ENCODE results near the gene PLEKHA7. TPM values are rescaled to one million over a fixed set of nuclear protein-coding genes. Genes with fewer than 3 reads are reported as not detected.

The PLEKHA7 gene
- total RNA-seq, 1 experiment from 2014 or later, result 57.6 TPM

- H3K27ac Mint-ChIP-seq (ENCODE audit: unreplicated experiment), result no peak overlapping the region
- H3K36me3 ChIP-seq (ENCODE audit: control insufficient read depth, insufficient read depth, low read length), result no peaks in the 10 kb centered on the region; the same call in none of the 2 replicates
- no peak overlapping the region for H3K4me3 ChIP-seq (ENCODE audit: low read depth, low read length)
- ChIA-PET CTCF (no interaction called here), POLR2A (no interaction called here)
- DNase-seq, result no peak
- H3K27me3 ChIP-seq (replicated peaks; ENCODE audit: control insufficient read depth, insufficient read depth, low read length), result no peaks in the 10 kb centered on the region
- no TSS peak for BruUV-seq (replicated peaks)
- H3K9me3 Mint-ChIP-seq (ENCODE audit: unreplicated experiment), result no peaks in the 10 kb centered on the region
- H3K9me3 ChIP-seq, result no peaks in the 10 kb centered on the region
- no peaks in the 10 kb centered on the region for H3K27me3 Mint-ChIP-seq (ENCODE audit: insufficient read depth, unreplicated experiment)
- H3K4me1 Mint-ChIP-seq (ENCODE audit: low read depth, unreplicated experiment), result peaks cover 12% of the 10 kb centered on the region
- intact Hi-C loops (cut with micrococcal nuclease; ENCODE audit: unreplicated experiment), result no loop called here
- H3K4me1 ChIP-seq, result peaks cover 11% of the 10 kb centered on the region
- no peak for TF ChIP-seq CTCF (IDR thresholded peaks at IDR 0.05; ENCODE audit: insufficient read depth in 1 of 2, low read depth in 1 of 2, low read length in 1 of 2, severe bottlenecking in 1 of 2, unreplicated experiment in 1 of 2)
- no peak overlapping the region for H3K4me3 Mint-ChIP-seq (ENCODE audit: unreplicated experiment)
- H3K36me3 Mint-ChIP-seq (ENCODE audit: insufficient read depth, unreplicated experiment), result peaks cover 19% of the 10 kb centered on the region
Observed at GRCh38 chr11:16789063-16789420, 225.2 kb downstream of the PLEKHA7 start.

- peaks cover 12% of the 10 kb centered on the region for H3K4me1 ChIP-seq
- intact Hi-C loops (cut with micrococcal nuclease; ENCODE audit: unreplicated experiment), result loop anchor here (1.0 kb wide), 1 partner anchor 275 kb away; no protein-coding TSS in a partner anchor
Observed at GRCh38 chr11:16788141-16789062, 225.8 kb downstream of the PLEKHA7 start.

More at GRCh38 chr11:16788141-16789062, 225.8 kb downstream of the PLEKHA7 start:
- TF ChIP-seq CTCF (IDR thresholded peaks at IDR 0.05; ENCODE audit: insufficient read depth in 1 of 2, low read depth in 1 of 2, low read length in 1 of 2, severe bottlenecking in 1 of 2, unreplicated experiment in 1 of 2), result peak; percentile 98
- Histone ChIP-seq H3K27me3 (replicated peaks; ENCODE audit: control insufficient read depth, insufficient read depth, low read length) (no peaks in the 10 kb centered on the region), H3K36me3 (ENCODE audit: control insufficient read depth, insufficient read depth, low read length) (no peaks in the 10 kb centered on the region; the same call in none of the 2 replicates), H3K9me3 (no peaks in the 10 kb centered on the region), H3K4me3 (ENCODE audit: low read depth, low read length) (no peak overlapping the region)
- Mint-ChIP-seq H3K27me3 (ENCODE audit: insufficient read depth, unreplicated experiment) (no peaks in the 10 kb centered on the region), H3K36me3 (ENCODE audit: insufficient read depth, unreplicated experiment) (peaks cover 23% of the 10 kb centered on the region), H3K4me3 (ENCODE audit: unreplicated experiment) (no peak overlapping the region), H3K27ac (ENCODE audit: unreplicated experiment) (no peak overlapping the region), H3K4me1 (ENCODE audit: low read depth, unreplicated experiment) (peaks cover 15% of the 10 kb centered on the region), H3K9me3 (ENCODE audit: unreplicated experiment) (no peaks in the 10 kb centered on the region)
- ChIA-PET POLR2A (no interaction called here), CTCF (no interaction called here)
- no TSS peak for BruUV-seq (replicated peaks)
- DNase-seq, result peak; percentile 75 to 83

Measured in Caco-2 (cell line).